ENCODE results near the gene GARIN5A.

GRCh38 chr19:50420127-50420526 lies 56.5 kb downstream of the GARIN5A start:
- no peak for TF ChIP-seq POLR2A (IDR thresholded peaks at IDR 0.05)
- no peak for TF ChIP-seq CTCF (IDR thresholded peaks at IDR 0.05)

Measured in uterus (tissue), 2 donors.